Cardiac fibroblast (primary cell): Measurements from ENCODE around the gene CDH22.

Experiments used
- DNase-seq, 2 donors: peaks; one replicate each; pipeline versions ENCODE4 v3.0.0 to v3.0.0-alpha.2; 2010; ENCODE audit warnings: low read depth in 2 of 2
- H3K4me3 ChIP-seq, 2 donors: replicated peaks in 1 of 2; 1 replicate in 1 of 2; 2 replicates in 1 of 2; pipeline ENCODE4 v1.5.1; 2011; ENCODE audit warnings: low read depth in 2 of 2, low read length in 2 of 2, mild to moderate bottlenecking in 2 of 2, moderate library complexity in 1 of 2
- CTCF ChIP-seq: IDR thresholded peaks from one replicate; pipeline ENCODE4 v1.5.1; 2011; ENCODE audit warnings: low read depth, mild to moderate bottlenecking, low read length, inconsistent platforms

Gene CDH22

GRCh38 chr20:46308258-46309157 lies at the start of gene CDH22:
Gene CDH22 (minus strand): TSS chr20:46308498. CDS start chr20:46251294, 57,204 bp downstream.
- peak; percentile 24 for TF ChIP-seq CTCF
- DNase-seq: peak; percentile 30 to 32
- H3K4me3 ChIP-seq: peak within 1 kb of the TSS in 1 of 2 donors; percentile 11

DNA sequence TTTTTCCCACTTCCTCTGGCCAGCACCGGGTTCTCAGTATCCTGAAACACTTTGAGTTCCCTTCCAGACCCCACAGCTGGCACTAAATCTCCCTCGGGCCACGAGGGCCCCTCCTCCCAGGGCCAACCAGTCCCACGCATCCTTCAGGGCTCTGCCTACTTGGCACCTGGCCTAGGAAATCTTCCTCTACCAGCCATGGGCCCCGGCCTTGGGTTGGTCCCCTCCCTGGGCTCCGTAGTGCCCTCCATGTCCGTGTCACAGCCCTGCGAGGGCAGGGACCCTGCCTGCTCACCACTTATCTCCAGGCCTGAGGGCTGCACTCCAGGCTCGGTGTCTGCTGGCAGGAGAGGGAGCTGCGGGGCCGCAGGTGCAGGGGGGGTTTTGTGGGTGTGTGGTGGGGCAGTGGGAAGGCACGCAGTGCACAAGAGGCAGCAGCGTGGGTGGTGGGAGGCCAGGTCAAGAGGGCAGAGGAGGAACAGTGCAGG lies 48.8 kb upstream of the CDH22 start:
- H3K4me3 ChIP-seq: no peak overlapping the region
- no peak for TF ChIP-seq CTCF
- DNase-seq: peak in 1 of 2 donors; percentile 21

DNA sequence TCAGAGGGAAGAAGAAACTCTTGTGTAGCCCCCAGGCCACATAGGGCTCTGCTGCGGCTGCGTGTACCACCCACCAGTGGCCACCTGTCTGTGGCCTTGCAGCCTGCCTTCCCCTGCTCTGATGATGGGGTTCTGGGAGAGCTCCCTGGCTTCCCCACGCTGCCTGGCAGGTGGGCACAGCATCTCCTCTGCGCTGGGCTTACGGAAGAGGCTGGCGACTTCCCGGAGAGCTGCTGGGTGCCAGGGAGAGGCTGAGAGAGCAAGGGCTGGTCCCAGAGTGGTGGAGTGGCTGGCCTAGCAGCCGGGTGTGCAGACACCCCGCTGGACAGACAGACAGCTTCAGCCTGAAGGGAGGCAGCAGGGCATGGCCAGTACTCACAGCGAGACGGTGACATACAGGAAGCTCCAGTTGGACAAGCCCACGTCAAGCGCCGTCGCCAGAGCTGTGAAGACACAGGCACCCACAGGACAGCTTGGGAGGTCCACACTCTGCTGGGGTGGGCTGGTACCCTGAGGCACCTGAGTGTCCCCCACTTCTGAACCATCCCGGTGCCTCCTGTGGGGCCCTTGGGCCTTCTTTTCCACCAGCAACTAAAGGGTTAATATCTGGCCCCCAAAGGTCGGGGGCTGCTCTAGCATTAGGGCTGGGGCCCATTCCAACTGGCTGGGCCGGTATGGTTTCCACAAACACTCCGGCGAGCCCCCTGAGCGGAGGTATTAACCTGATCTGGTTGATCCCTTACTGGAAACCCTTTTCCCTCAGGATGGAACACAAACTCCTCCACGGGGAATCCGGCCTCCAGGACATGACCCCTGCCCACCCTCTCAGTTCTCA lies 48.1 kb upstream of the CDH22 start:
- no peak for DNase-seq
- no peak overlapping the region for H3K4me3 ChIP-seq
- TF ChIP-seq CTCF: no peak

DNA sequence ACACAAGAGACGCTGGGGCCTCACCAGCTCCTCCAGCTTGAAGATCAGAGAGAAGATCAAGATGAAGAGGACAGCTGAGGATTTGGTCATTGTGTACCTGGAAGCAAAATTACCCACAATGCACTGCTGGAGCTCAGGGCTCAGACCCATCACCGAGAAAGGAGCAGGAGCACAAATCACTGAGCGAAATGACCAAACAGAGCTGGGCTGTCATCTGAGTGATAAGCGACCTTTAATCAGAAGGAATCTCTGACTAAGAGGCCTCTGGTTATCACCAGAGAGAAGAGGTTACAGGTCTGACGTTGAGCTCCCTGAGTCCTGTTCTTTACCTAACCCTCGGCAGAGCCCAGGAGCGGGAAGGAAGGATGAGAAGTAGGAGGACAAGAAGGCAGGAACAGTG lies 47.5 kb upstream of the CDH22 start:
- H3K4me3 ChIP-seq: no peak overlapping the region
- DNase-seq: no peak
- no peak for TF ChIP-seq CTCF

DNA sequence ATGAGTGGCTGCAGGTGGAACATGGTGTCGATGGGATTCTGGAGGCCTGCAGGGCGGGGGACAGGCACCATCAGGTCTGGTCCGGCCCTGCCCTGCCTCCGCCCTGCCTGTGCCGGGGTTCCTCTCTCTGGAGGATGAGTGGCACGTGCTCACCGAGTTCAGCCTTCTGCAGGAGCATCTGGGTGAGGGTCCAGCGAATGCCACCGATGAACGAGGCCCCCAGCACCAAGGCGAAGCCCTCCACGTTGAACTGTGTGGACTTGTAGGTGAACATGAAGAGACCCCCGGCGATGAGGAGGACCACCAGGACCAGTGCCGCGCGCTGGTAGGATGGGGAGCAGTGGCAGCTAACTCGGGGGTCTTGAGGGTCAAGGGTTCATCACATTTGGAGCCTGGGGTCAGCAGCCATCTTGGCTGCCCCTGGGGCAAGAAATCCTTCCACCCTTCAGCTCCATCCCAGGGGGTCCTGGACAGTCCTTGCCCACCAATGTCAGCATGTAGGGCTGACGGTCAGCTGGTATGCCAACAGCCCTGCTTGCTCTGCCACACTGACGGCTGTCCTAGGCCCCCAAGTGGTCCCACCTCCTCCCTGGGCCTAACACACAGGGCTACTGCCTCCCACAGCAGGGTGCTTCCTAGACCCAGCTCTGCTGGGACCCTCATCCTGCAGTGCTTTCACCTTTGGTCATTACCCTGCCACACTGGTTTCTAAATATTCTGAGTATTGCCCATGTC lies 46.8 kb upstream of the CDH22 start:
- TF ChIP-seq CTCF: no peak
- DNase-seq: no peak
- H3K4me3 ChIP-seq: no peak overlapping the region

DNA sequence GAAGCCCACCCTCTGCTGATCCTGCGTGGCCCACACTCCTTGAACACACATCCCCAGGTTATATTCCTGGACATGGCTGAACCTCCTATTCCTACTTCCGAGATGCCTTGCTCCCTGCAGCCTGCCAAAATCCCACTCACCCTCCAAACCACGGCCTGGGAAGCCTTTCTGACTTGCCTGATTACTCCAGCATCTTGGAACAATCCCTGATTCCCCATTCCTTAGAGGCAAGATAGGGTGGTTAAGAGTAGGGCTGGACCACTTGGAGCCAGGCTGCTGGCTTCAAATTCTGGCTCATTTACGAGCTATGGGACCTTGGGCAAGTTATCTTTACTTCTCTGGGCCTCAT lies 45.9 kb upstream of the CDH22 start:
- no peak for TF ChIP-seq CTCF
- no peak for DNase-seq
- H3K4me3 ChIP-seq: no peak overlapping the region
